Measurements from ENCODE around the gene PXDN.

GRCh38 chr2:1603521-1603920 is 140.8 kb downstream of the PXDN start:
- TF ChIP-seq, protein P1, sequence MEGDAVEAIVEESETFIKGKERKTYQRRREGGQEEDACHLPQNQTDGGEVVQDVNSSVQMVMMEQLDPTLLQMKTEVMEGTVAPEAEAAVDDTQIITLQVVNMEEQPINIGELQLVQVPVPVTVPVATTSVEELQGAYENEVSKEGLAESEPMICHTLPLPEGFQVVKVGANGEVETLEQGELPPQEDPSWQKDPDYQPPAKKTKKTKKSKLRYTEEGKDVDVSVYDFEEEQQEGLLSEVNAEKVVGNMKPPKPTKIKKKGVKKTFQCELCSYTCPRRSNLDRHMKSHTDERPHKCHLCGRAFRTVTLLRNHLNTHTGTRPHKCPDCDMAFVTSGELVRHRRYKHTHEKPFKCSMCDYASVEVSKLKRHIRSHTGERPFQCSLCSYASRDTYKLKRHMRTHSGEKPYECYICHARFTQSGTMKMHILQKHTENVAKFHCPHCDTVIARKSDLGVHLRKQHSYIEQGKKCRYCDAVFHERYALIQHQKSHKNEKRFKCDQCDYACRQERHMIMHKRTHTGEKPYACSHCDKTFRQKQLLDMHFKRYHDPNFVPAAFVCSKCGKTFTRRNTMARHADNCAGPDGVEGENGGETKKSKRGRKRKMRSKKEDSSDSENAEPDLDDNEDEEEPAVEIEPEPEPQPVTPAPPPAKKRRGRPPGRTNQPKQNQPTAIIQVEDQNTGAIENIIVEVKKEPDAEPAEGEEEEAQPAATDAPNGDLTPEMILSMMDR (IDR thresholded peaks at IDR 0.05), result no peak
- no peak for TF ChIP-seq POLR2A (IDR thresholded peaks at IDR 0.05)

Data from stomach (tissue), 4 donors.